Measurements from ENCODE around the gene PPP1R14D. TPM values are rescaled to one million over a fixed set of nuclear protein-coding genes. Genes with fewer than 3 reads are reported as not detected.

PPP1R14D gene
- total and polyA plus RNA-seq, 2 experiments from 2014 or later = not detected

- H3K9me3 Mint-ChIP-seq = no peaks in the 10 kb centered on the region
Measured at GRCh38 chr15:40831861-40832260, 3.4 kb upstream of the PPP1R14D start.

More at GRCh38 chr15:40831861-40832260, 3.4 kb upstream of the PPP1R14D start:
- Mint-ChIP-seq H3K27me3 (ENCODE audit: insufficient read depth, low read depth, poor library complexity) (no peaks in the 10 kb centered on the region), H3K4me1 (peaks cover 6% of the 10 kb centered on the region; the same call in 2 of the 3 replicates), H3K4me3 (no peak overlapping the region), H3K27ac (no peak overlapping the region), H3K36me3 (ENCODE audit: low read depth) (no peaks in the 10 kb centered on the region; the same call in 2 of the 3 replicates)
- Histone ChIP-seq H3K36me3 (ENCODE audit: insufficient read depth) (no peaks in the 10 kb centered on the region), H3K79me2 (replicated peaks; ENCODE audit: insufficient read depth) (no peaks in the 10 kb centered on the region), H3K4me2 (no peak overlapping the region), H2AFZ (no peak overlapping the region), H3K4me3 (no peak overlapping the region), H3K9me2 (ENCODE audit: insufficient read depth) (no peaks in the 10 kb centered on the region), H3K27me3 (ENCODE audit: insufficient read depth) (no peaks in the 10 kb centered on the region), H4K20me1 (replicated peaks; ENCODE audit: insufficient read depth) (no peaks in the 10 kb centered on the region), H3F3A (replicated peaks; ENCODE audit: low read depth) (no peaks in the 10 kb centered on the region), H3K4me1 (ENCODE audit: insufficient read depth) (no peaks in the 10 kb centered on the region), H3K27ac (ENCODE audit: low read depth) (no peak overlapping the region)
- DNase-seq (ENCODE audit: low spot score) (no peak), ATAC-seq (no peak)
- TF ChIP-seq ZNF331 (CRISPR knock-in tag; IDR thresholded peaks at IDR 0.05; ENCODE audit: low read depth) = no peak
- TF ChIP-seq, protein P1, sequence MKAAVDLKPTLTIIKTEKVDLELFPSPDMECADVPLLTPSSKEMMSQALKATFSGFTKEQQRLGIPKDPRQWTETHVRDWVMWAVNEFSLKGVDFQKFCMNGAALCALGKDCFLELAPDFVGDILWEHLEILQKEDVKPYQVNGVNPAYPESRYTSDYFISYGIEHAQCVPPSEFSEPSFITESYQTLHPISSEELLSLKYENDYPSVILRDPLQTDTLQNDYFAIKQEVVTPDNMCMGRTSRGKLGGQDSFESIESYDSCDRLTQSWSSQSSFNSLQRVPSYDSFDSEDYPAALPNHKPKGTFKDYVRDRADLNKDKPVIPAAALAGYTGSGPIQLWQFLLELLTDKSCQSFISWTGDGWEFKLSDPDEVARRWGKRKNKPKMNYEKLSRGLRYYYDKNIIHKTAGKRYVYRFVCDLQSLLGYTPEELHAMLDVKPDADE (IDR thresholded peaks at IDR 0.05) = no peak
- TF ChIP-seq JUNB (IDR thresholded peaks at IDR 0.05; ENCODE audit: unreplicated experiment) = no peak
- no peak for TF ChIP-seq ZNF462 (CRISPR knock-in tag; IDR thresholded peaks at IDR 0.05)

Data from GM23338 (cell line).